GM10266 (cell line): Measurements from ENCODE around the gene TIMM50.

Experiments used
- DNase-seq: peaks from one replicate; pipeline ENCODE4 v3.0.0; 2012; ENCODE audit errors: extremely low spot score
- CTCF ChIP-seq: IDR thresholded peaks from 2 replicates; pipeline ENCODE4 v1.5.1; 2012; ENCODE audit warnings: mild to moderate bottlenecking, low read depth; ENCODE audit not compliant: control insufficient read depth, insufficient read depth; ENCODE audit errors: missing control alignments

The TIMM50 gene

GRCh38 chr19:39463403-39463802 lies 17.2 kb upstream of the TIMM50 start:
- no peak for TF ChIP-seq CTCF
- no peak for DNase-seq

- no peak for DNase-seq
- no peak for TF ChIP-seq CTCF
Observed at GRCh38 chr19:39465956-39466747, 14.5 kb upstream of the TIMM50 start.

GRCh38 chr19:39467941-39468340 lies 12.7 kb upstream of the TIMM50 start:
- DNase-seq = no peak
- TF ChIP-seq CTCF = no peak

- TF ChIP-seq CTCF = no peak
- no peak for DNase-seq
Observed at GRCh38 chr19:39469036-39469435, 11.6 kb upstream of the TIMM50 start.

GRCh38 chr19:39469567-39469966 lies 11.1 kb upstream of the TIMM50 start:
- TF ChIP-seq CTCF = no peak
- no peak for DNase-seq

GRCh38 chr19:39470724-39471339 lies 9.8 kb upstream of the TIMM50 start:
- no peak for DNase-seq
- no peak for TF ChIP-seq CTCF
